Cerebellar cortex (tissue), 1 donor: Measurements from ENCODE around the gene TJP1.
A peak's percentile ranks its signal among the peaks of the same experiment; 100 is the strongest.

ENCODE experiments used
- DNase-seq: peaks from one replicate; pipeline ENCODE4 v3.0.0-alpha.2; 2015; ENCODE audit warnings: low spot score

The TJP1 gene

GRCh38 chr15:29822100-29822683 lies at the start of gene TJP1:
Gene TJP1, minus strand, starts transcription at chr15:29822468. Its CDS starts 440 bp downstream, at chr15:29822028.
- DNase-seq: peak; percentile 65

- no peak for DNase-seq
Observed at GRCh38 chr15:29871401-29871800, 49.1 kb upstream of the TJP1 start.

- no peak for DNase-seq
Observed at GRCh38 chr15:29870495-29871151, 48.4 kb upstream of the TJP1 start.

- no peak for DNase-seq
Observed at GRCh38 chr15:29867241-29868000, 45.2 kb upstream of the TJP1 start.

GRCh38 chr15:29866337-29866736 lies 44.1 kb upstream of the TJP1 start:
- no peak for DNase-seq

- DNase-seq: no peak
Observed at GRCh38 chr15:29864501-29864900, 42.2 kb upstream of the TJP1 start.

GRCh38 chr15:29863438-29863837 lies 41.2 kb upstream of the TJP1 start:
- no peak for DNase-seq

GRCh38 chr15:29862271-29862670 lies 40.0 kb upstream of the TJP1 start:
- no peak for DNase-seq

GRCh38 chr15:29860872-29861271 lies 38.6 kb upstream of the TJP1 start:
- no peak for DNase-seq

- no peak for DNase-seq
Observed at GRCh38 chr15:29859973-29860715, 37.9 kb upstream of the TJP1 start.

GRCh38 chr15:29859293-29859692 lies 37.0 kb upstream of the TJP1 start:
- DNase-seq: no peak

GRCh38 chr15:29857221-29857789 lies 35.0 kb upstream of the TJP1 start:
- no peak for DNase-seq

- DNase-seq: no peak
Observed at GRCh38 chr15:29854413-29854812, 32.1 kb upstream of the TJP1 start.

GRCh38 chr15:29853211-29853987 lies 31.1 kb upstream of the TJP1 start:
- no peak for DNase-seq

- DNase-seq: no peak
Observed at GRCh38 chr15:29852201-29852600, 29.9 kb upstream of the TJP1 start.

GRCh38 chr15:29849716-29850115 lies 27.4 kb upstream of the TJP1 start:
- DNase-seq: no peak

GRCh38 chr15:29849218-29849617 lies 26.9 kb upstream of the TJP1 start:
- DNase-seq: no peak

GRCh38 chr15:29844290-29844903 lies 22.1 kb upstream of the TJP1 start:
- DNase-seq: no peak

- DNase-seq: no peak
Observed at GRCh38 chr15:29842290-29842689, 20.0 kb upstream of the TJP1 start.

GRCh38 chr15:29840926-29841325 lies 18.7 kb upstream of the TJP1 start:
- no peak for DNase-seq

GRCh38 chr15:29840054-29840453 lies 17.8 kb upstream of the TJP1 start:
- DNase-seq: no peak
